A673 (cell line): ENCODE results near the gene DCLK1. TPM values are rescaled to one million over a fixed set of nuclear protein-coding genes. Genes with fewer than 3 reads are reported as not detected.

Experiments
- BruUV-seq: library from RNA; stranded (reverse); fragments of 400-500 nt; replicated peaks from 2 replicates; lab custom pipeline; 2021; lab: Mats Ljungman, UMichigan
- CTCF ChIA-PET: fragments of 300-600 bp; sonication (Branson Sonifier 250); formaldehyde crosslinking; loops from one replicate; lab custom pipeline; 2022; ENCODE audit warnings: antibody characterized with exemption; lab: Charles Lee
- POLR2A ChIA-PET: fragments of 300-600 bp; sonication (Branson Sonifier 250); formaldehyde crosslinking; loops from one replicate; lab custom pipeline; 2022; ENCODE audit warnings: antibody characterized with exemption; ENCODE audit not compliant: low non-redundant PET; lab: Charles Lee
- DNase-seq: peaks from one replicate; pipeline ENCODE4 v3.0.0-alpha.2; 2015; ENCODE audit warnings: low spot score
- H3K27ac ChIP-seq: fragments of 200-600 bp; sonication (generic); 2 replicates; pipeline ENCODE4 v1.5.1; 2016; ENCODE audit warnings: mixed run types, low read depth, mild to moderate bottlenecking, mixed read lengths, antibody characterized with exemption, low read length; ENCODE audit not compliant: poor library complexity, severe bottlenecking
- H3K27me3 ChIP-seq: fragments of 200-600 bp; sonication (generic); replicated peaks from 2 replicates; pipeline ENCODE4 v1.6.1; 2017; ENCODE audit warnings: mixed run types, low read depth, mild to moderate bottlenecking, mixed read lengths, antibody characterized with exemption, low read length; ENCODE audit not compliant: insufficient read depth, poor library complexity
- H3K36me3 ChIP-seq: fragments of 200-600 bp; sonication (generic); 2 replicates; pipeline ENCODE4 v1.6.1; 2016; ENCODE audit warnings: mixed run types, mild to moderate bottlenecking, mixed read lengths, antibody characterized with exemption, low read length; ENCODE audit not compliant: insufficient read depth, poor library complexity, severe bottlenecking
- H3K4me1 ChIP-seq: fragments of 200-600 bp; sonication (generic); 2 replicates; pipeline ENCODE4 v1.6.1; 2017; ENCODE audit warnings: mixed run types, mild to moderate bottlenecking, mixed read lengths, antibody characterized with exemption, low read length; ENCODE audit not compliant: insufficient read depth, poor library complexity, severe bottlenecking
- H3K4me3 ChIP-seq: fragments of 200-600 bp; sonication (generic); 2 replicates; pipeline ENCODE4 v1.5.1; 2016; ENCODE audit warnings: low read depth, mixed run types, mild to moderate bottlenecking, mixed read lengths, low read length; ENCODE audit not compliant: poor library complexity, severe bottlenecking
- H3K9me3 ChIP-seq: fragments of 200-600 bp; sonication (generic); 2 replicates; pipeline ENCODE4 v1.6.1; 2016; ENCODE audit warnings: mixed run types, low read depth, mild to moderate bottlenecking, mixed read lengths, antibody characterized with exemption, low read length; ENCODE audit not compliant: poor library complexity, severe bottlenecking
- CTCF ChIP-seq: fragments of 300-800, 200-600 bp; sonication (generic); conservative IDR thresholded peaks from 2 replicates; pipeline ENCODE4 v1.5.1; 2017; ENCODE audit warnings: low read depth, mild to moderate bottlenecking, antibody characterized with exemption, low read length, moderate library complexity, mixed read lengths
- EZH2 ChIP-seq: fragments of 200-600 bp; sonication (generic); IDR thresholded peaks from 2 replicates; pipeline ENCODE4 v1.6.1; 2017; ENCODE audit warnings: borderline replicate concordance, low read depth, mild to moderate bottlenecking, mixed read lengths, antibody characterized with exemption, low read length; ENCODE audit not compliant: poor library complexity, severe bottlenecking
- intact Hi-C: fragments of 100-400 bp; cut with micrococcal nuclease; formaldehyde crosslinking; loops from one replicate; pipeline ENCODE4 v1.10.0; 2022; ENCODE audit not compliant: unreplicated experiment
- total RNA-seq: library from RNA; stranded (reverse); gene quantifications from 2 replicates; pipeline ENCODE4 v1.2.3, GENCODE V29; 2021

Gene DCLK1
- total RNA-seq, 1 experiment from 2014 or later = 11.2 TPM

GRCh38 chr13:35723821-35724220, 407.4 kb downstream of the DCLK1 start:
- Histone ChIP-seq H3K36me3 (no peaks in the 10 kb centered on the region), H3K9me3 (no peaks in the 10 kb centered on the region), H3K27ac (no peak overlapping the region), H3K4me3 (no peak overlapping the region), H3K27me3 (no peaks in the 10 kb centered on the region), H3K4me1 (no peaks in the 10 kb centered on the region)
- intact Hi-C loops = loop anchor here (5.0 to 10.0 kb wide), 2 partner anchors 92 to 509 kb away; no protein-coding TSS in a partner anchor
- TF ChIP-seq EZH2 = no peak
- TF ChIP-seq CTCF = no peak
- no peak for DNase-seq
- no TSS peak for BruUV-seq
- ChIA-PET CTCF (interaction anchor here (0.8 kb wide), 1 partner anchor 513 kb away, joined by 3 read pairs; no protein-coding TSS in a partner anchor), POLR2A (interaction anchor here (0.6 kb wide), 1 partner anchor 1080 kb away, joined by 3 read pairs; no protein-coding TSS in a partner anchor)

GRCh38 chr13:35723053-35723461, 408.1 kb downstream of the DCLK1 start:
- intact Hi-C loops = loop anchor here (5.0 to 10.0 kb wide), 2 partner anchors 91 to 508 kb away; no protein-coding TSS in a partner anchor
- Histone ChIP-seq H3K4me1 (no peaks in the 10 kb centered on the region), H3K27ac (no peak overlapping the region), H3K4me3 (no peak overlapping the region), H3K27me3 (no peaks in the 10 kb centered on the region), H3K9me3 (no peaks in the 10 kb centered on the region), H3K36me3 (no peaks in the 10 kb centered on the region)
- ChIA-PET CTCF (no interaction called here), POLR2A (no interaction called here)
- DNase-seq = no peak
- no TSS peak for BruUV-seq
- TF ChIP-seq EZH2 (no peak), CTCF (no peak)

- no peaks in the 10 kb centered on the region for H3K9me3 ChIP-seq
- no peak overlapping the region for H3K4me3 ChIP-seq
- no peaks in the 10 kb centered on the region for H3K4me1 ChIP-seq
- intact Hi-C loops = loop anchor here (5.0 to 10.0 kb wide), 2 partner anchors 90 to 508 kb away; no protein-coding TSS in a partner anchor
- no peak overlapping the region for H3K27ac ChIP-seq
- BruUV-seq = no TSS peak
- DNase-seq = no peak
- H3K36me3 ChIP-seq = no peaks in the 10 kb centered on the region
- POLR2A ChIA-PET = no interaction called here
- no peak for TF ChIP-seq EZH2
- TF ChIP-seq CTCF = no peak
- no peaks in the 10 kb centered on the region for H3K27me3 ChIP-seq
- CTCF ChIA-PET = no interaction called here
These were observed 408.6 kb downstream of the DCLK1 start for GRCh38 chr13:35722458-35723052.
